Left lung (tissue), 10 donors: ENCODE results near the gene CENPT. TPM values are rescaled to one million over a fixed set of nuclear protein-coding genes. Genes with fewer than 3 reads are reported as not detected.

Experiments
- ATAC-seq: fragments of 200-7000 bp; cut with Tn5 transposase; one replicate; pipeline ENCODE4 v1.9.1; 2020; ENCODE audit warnings: moderate library complexity
- DNase-seq, 4 donors: peaks; one replicate each; pipeline ENCODE4 v3.0.0-alpha.2; 2013 to 2020
- H3K27ac ChIP-seq, 2 donors: fragments of 200-600 bp; sonication (generic) in 1 of 2; one replicate each; pipeline versions ENCODE4 v1.5.0 to v1.8.0; 2020 to 2021
- H3K27me3 ChIP-seq, 2 donors: fragments of 200-600 bp; sonication (generic) in 1 of 2; one replicate each; pipeline versions ENCODE4 v1.5.0 to v1.8.0; 2020 to 2021
- H3K36me3 ChIP-seq, 2 donors: fragments of 200-600 bp; sonication (generic) in 1 of 2; one replicate each; pipeline versions ENCODE4 v1.5.0 to v1.8.0; 2020 to 2021
- H3K4me1 ChIP-seq, 2 donors: fragments of 200-600 bp; one replicate each; pipeline ENCODE4 v1.8.0; 2021
- H3K4me3 ChIP-seq, 2 donors: fragments of 200-600 bp; sonication (generic) in 1 of 2; one replicate each; pipeline versions ENCODE4 v1.5.0 to v1.8.0; 2020 to 2021; ENCODE audit warnings: mild to moderate bottlenecking in 1 of 2
- H3K9me3 ChIP-seq, 2 donors: fragments of 200-600 bp; sonication (generic) in 1 of 2; one replicate each; pipeline versions ENCODE4 v1.5.0 to v1.8.0; 2020 to 2021
- CTCF ChIP-seq, 2 donors: fragments of 200-600 bp; sonication (generic) in 1 of 2; IDR thresholded peaks; one replicate each; pipeline versions ENCODE4 v1.5.0 to v1.8.0; 2021; ENCODE audit warnings: antibody characterized with exemption in 2 of 2
- intact Hi-C, 2 donors: fragments of 100-400 bp; cut with DNase I; formaldehyde crosslinking; loops; one replicate each; pipeline versions ENCODE4 v1.11.2 to v1.14.2; 2022
- polyA plus RNA-seq, 6 donors: library from polyadenylated mRNA; unstranded; fragments of 120-200 nt; gene quantifications; one replicate each; pipeline ENCODE4 v1.2.1, GENCODE V29; 2013; ENCODE audit not compliant: insufficient read length in 6 of 6
- total RNA-seq, 2 donors: library from RNA; stranded (reverse); fragmentation: NEBNext Ultra II Directional; extraction: Animal tissue kit (Norgen Biotek cat#: 25700); gene quantifications; one replicate each; pipeline ENCODE4 v1.2.1, GENCODE V29; 2021
- donor health status: DM: no; HTN: yes; CAD: no.
- donor health status: DM: no; HTN: no; CAD: no.

The CENPT gene
- total and polyA plus RNA-seq, 8 donors: 30.8 to 62.6 (median 50.5) TPM

- no peak for TF ChIP-seq CTCF (IDR thresholded peaks at IDR 0.05)
- intact Hi-C loops: loop anchor here in 1 of 2 donors (5.0 kb wide), 1 partner anchor 45 kb away; no protein-coding TSS in a partner anchor
- no peaks in the 10 kb centered on the region for H3K27me3 ChIP-seq
- no peak overlapping the region for H3K4me3 ChIP-seq
- no peaks in the 10 kb centered on the region for H3K9me3 ChIP-seq
- H3K36me3 ChIP-seq: peaks cover 0 to 95% of the 10 kb centered on the region in 2 donors
- H3K4me1 ChIP-seq: peaks cover 0 to 12% of the 10 kb centered on the region in 2 donors
- H3K27ac ChIP-seq: no peak overlapping the region
- ATAC-seq (no peak), DNase-seq (no peak)
Measured at GRCh38 chr16:67882374-67883145, 35.1 kb upstream of the CENPT start.

GRCh38 chr16:67881621-67882161 lies 34.2 kb upstream of the CENPT start:
- peaks cover 0 to 100% of the 10 kb centered on the region in 2 donors for H3K36me3 ChIP-seq

GRCh38 chr16:67880584-67880983 lies 33.1 kb upstream of the CENPT start:
- H3K27ac ChIP-seq: no peak overlapping the region
- H3K36me3 ChIP-seq: peaks cover 0 to 97% of the 10 kb centered on the region in 2 donors
- H3K4me1 ChIP-seq: peaks cover 0 to 18% of the 10 kb centered on the region in 2 donors
- ATAC-seq: no peak
- no peak overlapping the region for H3K4me3 ChIP-seq
- no peak for DNase-seq
- intact Hi-C loops: loop anchor here in 1 of 2 donors (5.0 kb wide), 1 partner anchor 47 kb away; no protein-coding TSS in a partner anchor
- no peak for TF ChIP-seq CTCF (IDR thresholded peaks at IDR 0.05)
- H3K27me3 ChIP-seq: no peaks in the 10 kb centered on the region
- H3K9me3 ChIP-seq: no peaks in the 10 kb centered on the region

More at GRCh38 chr16:67881621-67882161, 34.2 kb upstream of the CENPT start:
- H3K4me3 ChIP-seq: no peak overlapping the region
- no peak for DNase-seq
- no peak overlapping the region for H3K27ac ChIP-seq
- no peaks in the 10 kb centered on the region for H3K9me3 ChIP-seq
- H3K4me1 ChIP-seq: peaks cover 0 to 12% of the 10 kb centered on the region in 2 donors
- ATAC-seq: no peak
- intact Hi-C loops: loop anchor here in 1 of 2 donors (5.0 kb wide), 1 partner anchor 46 kb away; no protein-coding TSS in a partner anchor
- TF ChIP-seq CTCF (IDR thresholded peaks at IDR 0.05): no peak
- H3K27me3 ChIP-seq: no peaks in the 10 kb centered on the region

- H3K36me3 ChIP-seq: peaks cover 0 to 91% of the 10 kb centered on the region in 2 donors
- peaks cover 0 to 18% of the 10 kb centered on the region in 2 donors for H3K4me1 ChIP-seq
- H3K9me3 ChIP-seq: no peaks in the 10 kb centered on the region
- ATAC-seq (no peak), DNase-seq (no peak)
- H3K27ac ChIP-seq: no peak overlapping the region
- TF ChIP-seq CTCF (IDR thresholded peaks at IDR 0.05): no peak
- no peak overlapping the region for H3K4me3 ChIP-seq
- intact Hi-C loops: loop anchor here in 1 of 2 donors (5.0 kb wide), 1 partner anchor 47 kb away; no protein-coding TSS in a partner anchor
- no peaks in the 10 kb centered on the region for H3K27me3 ChIP-seq
Measured at GRCh38 chr16:67879936-67880335, 32.4 kb upstream of the CENPT start.

- intact Hi-C loops: no loop called here
- H3K4me1 ChIP-seq: peaks cover 0 to 18% of the 10 kb centered on the region in 2 donors
- H3K9me3 ChIP-seq: no peaks in the 10 kb centered on the region
- no peaks in the 10 kb centered on the region for H3K27me3 ChIP-seq
- H3K27ac ChIP-seq: no peak overlapping the region
- ATAC-seq (no peak), DNase-seq (no peak)
- peaks cover 0 to 86% of the 10 kb centered on the region in 2 donors for H3K36me3 ChIP-seq
- no peak for TF ChIP-seq CTCF (IDR thresholded peaks at IDR 0.05)
- no peak overlapping the region for H3K4me3 ChIP-seq
Measured at GRCh38 chr16:67879462-67879861, 32.0 kb upstream of the CENPT start.
